Measurements from ENCODE around the gene SDK2. TPM values are rescaled to one million over a fixed set of nuclear protein-coding genes. Genes with fewer than 3 reads are reported as not detected.

Gene SDK2
- total and polyA plus RNA-seq, 2 of the 4 experiments (the other 2 are of a cell fraction) = under 0.01 to 0.03 TPM

GRCh38 chr17:73288534-73289302 lies 355.5 kb downstream of the SDK2 start:
- no peak overlapping the region for H3K14ac ChIP-seq (replicated peaks; ENCODE audit: low read depth, low read length)
- peak overlapping the region; percentile 56 for H2AK5ac ChIP-seq (ENCODE audit: low read depth, low read length)
- H3K23ac ChIP-seq (ENCODE audit: low read depth, low read length) = no peak overlapping the region
- H3K4me1 ChIP-seq (ENCODE audit: control insufficient read depth, insufficient read depth, low read length) = peaks cover 46% of the 10 kb centered on the region
- H4K8ac ChIP-seq (ENCODE audit: low read depth in 2 of 2, low read length in 2 of 2) = no peak overlapping the region
- H3K4me2 ChIP-seq (ENCODE audit: low read depth, low read length) = no peak overlapping the region
- H2AK9ac ChIP-seq (replicated peaks; ENCODE audit: low read depth, low read length, poor library complexity) = no peak overlapping the region
- no peaks in the 10 kb centered on the region for H3K27me3 ChIP-seq (ENCODE audit: control insufficient read depth, insufficient read depth, low read length)
- H3K4ac ChIP-seq (ENCODE audit: low read depth, low read length) = peak overlapping the region; percentile 40; the same call in 1 of the 2 replicates
- no peak for TF ChIP-seq CTCF (conservative IDR thresholded peaks at IDR 0.05; ENCODE audit: low read depth, low read length)
- TF ChIP-seq NFE2L2 (IDR thresholded peaks at IDR 0.05; ENCODE audit: low read depth, low read length) = no peak
- TF ChIP-seq SMC3 (IDR thresholded peaks at IDR 0.05; ENCODE audit: low read depth, low read length) = no peak
- TF ChIP-seq USF2 (IDR thresholded peaks at IDR 0.05; ENCODE audit: low read depth, low read length) = no peak
- TF ChIP-seq MAZ (IDR thresholded peaks at IDR 0.05; ENCODE audit: borderline replicate concordance, low read depth, low read length) = no peak
- no peak for TF ChIP-seq CHD1 (IDR thresholded peaks at IDR 0.05; ENCODE audit: low read depth, low read length)
- no peak for TF ChIP-seq ELK1 (IDR thresholded peaks at IDR 0.05; ENCODE audit: borderline replicate concordance, low read depth, low read length)
- no peak for TF ChIP-seq MAFK (IDR thresholded peaks at IDR 0.05; ENCODE audit: low read depth, low read length)
- no peak for TF ChIP-seq BHLHE40 (IDR thresholded peaks at IDR 0.05; ENCODE audit: low read depth, low read length)
- no peak for TF ChIP-seq RFX5 (IDR thresholded peaks at IDR 0.05; ENCODE audit: low read depth, low read length)
- H3K9ac ChIP-seq (ENCODE audit: low read depth, low read length) = no peak overlapping the region
- dilution Hi-C loops (cut with HindIII; ENCODE audit: low sequenced_read_pairs, unreplicated experiment) = no loop called here
- no peak overlapping the region for H2AFZ ChIP-seq (replicated peaks; ENCODE audit: low read length, poor library complexity)
- no TSS peak for BruUV-seq (replicated peaks)
- H3K56ac ChIP-seq (ENCODE audit: extremely low read depth, insufficient read depth, low read length) = no peak overlapping the region
- no peak overlapping the region for H4K5ac ChIP-seq (ENCODE audit: low read depth, low read length)
- H3K9me1 ChIP-seq (ENCODE audit: insufficient read depth, low read length) = peaks cover 37% of the 10 kb centered on the region
- WGBS, 2 experiments (ENCODE audit: extremely low coverage in 2 of 2, insufficient read length in 1 of 2) = 89% methylated on average over 3 of the region's 19 CpGs; no CpG with 5 or more reads in 1 of the 2 experiments
- H2BK15ac ChIP-seq (ENCODE audit: low read depth, low read length) = no peak overlapping the region
- no peak overlapping the region for H2BK20ac ChIP-seq (ENCODE audit: low read depth, low read length)
- DNase-seq = no peak
- peaks cover 28% of the 10 kb centered on the region for H3K36me3 ChIP-seq (ENCODE audit: control insufficient read depth, insufficient read depth, low read length)
- H4K91ac ChIP-seq (ENCODE audit: insufficient read depth, low read depth, low read length) = no peak overlapping the region; the same call in 1 of the 2 replicates
- H2BK5ac ChIP-seq (ENCODE audit: low read depth, low read length, poor library complexity, severe bottlenecking) = no peak overlapping the region
- in situ Hi-C loops (cut with MboI; ENCODE audit: low sequenced_read_pairs) = no loop called here
- H3K27ac ChIP-seq (ENCODE audit: insufficient read depth, low read length) = no peak overlapping the region
- CTCF ChIA-PET = interaction anchor here (1.0 kb wide), 1 partner anchor 17 kb away, joined by 6 read pairs; no protein-coding TSS in a partner anchor
- H3K79me1 ChIP-seq (ENCODE audit: low read depth in 1 of 2, low read length in 2 of 2) = peaks cover 39 to 95% of the 10 kb centered on the region in 2 experiments
- H4K20me1 ChIP-seq (ENCODE audit: insufficient read depth, low read length) = peaks cover 85% of the 10 kb centered on the region
- H3K9me3 ChIP-seq (ENCODE audit: control insufficient read depth, insufficient read depth, low read length) = no peaks in the 10 kb centered on the region
- ATAC-seq (ENCODE audit: low read depth) = no peak
- H3K4me3 ChIP-seq (ENCODE audit: insufficient read depth, low read depth, low read length) = no peak overlapping the region
- H3K18ac ChIP-seq (ENCODE audit: low read depth, low read length) = no peak overlapping the region
- no peak overlapping the region for H2BK120ac ChIP-seq (ENCODE audit: low read depth, low read length)
- POLR2A ChIA-PET (ENCODE audit: unreplicated experiment) = no interaction called here
- intact Hi-C loops (cut with micrococcal nuclease) = no loop called here
